Measurements from ENCODE around the gene CMTM7. TPM values are rescaled to one million over a fixed set of nuclear protein-coding genes. Genes with fewer than 3 reads are reported as not detected.
A peak's percentile ranks its signal among the peaks of the same experiment; 100 is the strongest.

CMTM7 gene
- total RNA-seq, 1 donor from 2014 or later, result 19.8 TPM

- DNase-seq (ENCODE audit: low read depth in 2 of 2), result no peak
Measured at GRCh38 chr3:32413845-32414521, 22.3 kb downstream of the CMTM7 start.

- DNase-seq (ENCODE audit: low read depth in 2 of 2), result peak in 1 of 2 donors; percentile 87
Measured at GRCh38 chr3:32414522-32415202, 23.0 kb downstream of the CMTM7 start.

GRCh38 chr3:32419742-32420125 is 28.1 kb downstream of the CMTM7 start:
- DNase-seq (ENCODE audit: low read depth in 2 of 2), result no peak

DNA sequence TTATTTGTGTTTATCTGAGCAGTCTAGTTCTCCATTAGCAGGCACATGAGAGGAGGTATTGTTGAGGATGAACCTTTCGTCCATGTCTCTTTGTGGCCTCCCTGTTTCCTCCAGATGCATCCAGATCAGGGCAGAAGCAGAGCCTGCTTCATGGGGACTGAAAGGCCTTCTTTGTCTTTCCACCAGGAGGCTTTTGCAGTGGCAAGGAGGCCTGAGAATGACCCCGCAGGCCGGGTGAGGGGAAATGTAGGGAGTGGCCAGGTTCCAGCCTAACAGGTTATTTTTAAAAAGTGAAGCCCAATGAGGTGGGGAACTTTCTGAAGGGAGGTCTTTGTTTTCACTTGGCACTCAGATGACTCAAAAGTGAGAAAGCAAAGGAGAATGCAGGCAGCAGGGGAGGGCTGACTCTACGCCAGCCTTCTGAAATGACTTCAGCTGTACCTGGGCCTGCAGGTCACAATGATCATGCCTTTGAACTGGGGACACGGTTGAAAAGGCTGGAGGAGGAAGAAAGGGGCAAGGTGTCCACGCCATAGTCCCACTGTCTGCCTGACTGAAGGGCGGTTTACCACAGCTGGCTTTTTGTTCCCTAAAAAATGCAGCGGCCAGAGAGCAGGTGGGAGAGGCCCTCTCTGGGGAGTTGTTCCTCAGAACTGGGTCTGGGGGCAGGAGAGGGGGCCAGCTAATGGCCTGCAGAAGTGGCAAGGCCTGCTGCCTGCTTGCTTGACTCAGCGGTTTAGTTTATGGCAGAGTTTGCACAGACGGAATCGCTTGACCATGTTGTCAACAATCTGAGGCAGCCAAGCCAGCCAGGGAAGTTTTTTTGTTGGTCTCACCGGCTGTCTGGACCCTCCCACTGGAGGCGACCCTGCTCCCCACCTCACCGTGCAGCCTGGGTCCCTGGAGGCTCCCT is 28.7 kb downstream of the CMTM7 start:
- DNase-seq (ENCODE audit: low read depth in 2 of 2), result peak in 1 of 2 donors; percentile 79

DNA sequence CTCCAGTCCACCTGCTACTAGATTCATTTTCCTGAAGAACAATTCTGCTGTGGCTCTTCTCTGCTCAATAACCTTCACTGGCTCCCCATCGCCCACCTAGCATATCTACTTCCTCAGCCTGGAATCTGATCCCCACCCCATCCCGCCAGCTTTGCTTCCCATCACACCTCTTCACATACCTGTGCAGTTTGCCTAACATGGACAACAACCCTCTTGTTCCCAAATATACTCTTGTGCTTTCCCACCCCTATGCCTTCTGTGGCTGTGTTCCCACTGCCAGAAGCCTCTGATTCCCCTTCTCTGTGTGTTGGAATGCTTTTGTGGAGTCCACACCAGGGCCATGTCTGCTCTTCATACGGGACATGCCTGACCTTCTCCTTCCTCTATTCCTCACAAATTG is 29.5 kb downstream of the CMTM7 start:
- DNase-seq (ENCODE audit: low read depth in 2 of 2), result no peak

DNA sequence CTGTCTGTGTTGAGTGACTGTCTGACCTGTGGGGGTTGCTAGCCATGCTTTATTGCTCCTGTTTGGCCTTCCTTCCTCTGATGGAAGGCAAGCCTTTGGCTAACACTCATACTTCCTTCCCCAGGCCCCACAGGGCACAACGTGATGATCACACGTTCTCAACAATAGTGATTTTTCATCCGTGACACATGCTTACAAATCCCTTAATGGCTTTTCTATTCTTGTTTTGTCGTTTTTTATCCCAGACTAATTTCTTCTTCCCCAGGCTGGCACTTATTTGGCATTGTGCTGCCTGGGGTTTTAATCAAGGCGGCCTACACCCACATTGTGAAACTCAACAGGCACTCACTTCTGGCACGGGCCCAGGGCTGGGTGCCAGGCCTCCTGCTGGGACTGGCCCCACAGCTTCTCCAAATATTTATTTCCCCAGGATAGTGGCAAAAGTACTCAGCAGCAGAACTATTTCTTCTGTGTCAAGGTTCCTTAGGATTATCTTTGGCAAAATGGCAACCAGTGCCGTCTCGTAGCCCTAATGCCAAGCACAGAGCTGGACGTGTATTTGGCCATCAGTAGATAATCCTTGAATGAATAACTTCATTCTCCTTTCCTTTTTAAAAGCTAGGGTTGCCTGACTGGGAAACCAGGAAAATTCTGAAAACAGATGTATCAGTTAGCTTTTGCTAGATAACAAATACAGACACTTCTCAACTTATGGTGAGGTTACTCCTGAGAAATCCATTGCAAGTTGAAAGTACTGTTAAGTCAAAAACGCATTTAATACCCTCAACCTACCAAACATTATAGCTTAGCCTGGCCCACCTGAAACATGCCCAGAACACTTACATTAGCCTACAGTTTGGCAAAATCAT is 30.6 kb downstream of the CMTM7 start:
- peak; percentile 89 to 97 for DNase-seq (ENCODE audit: low read depth in 2 of 2)

DNA sequence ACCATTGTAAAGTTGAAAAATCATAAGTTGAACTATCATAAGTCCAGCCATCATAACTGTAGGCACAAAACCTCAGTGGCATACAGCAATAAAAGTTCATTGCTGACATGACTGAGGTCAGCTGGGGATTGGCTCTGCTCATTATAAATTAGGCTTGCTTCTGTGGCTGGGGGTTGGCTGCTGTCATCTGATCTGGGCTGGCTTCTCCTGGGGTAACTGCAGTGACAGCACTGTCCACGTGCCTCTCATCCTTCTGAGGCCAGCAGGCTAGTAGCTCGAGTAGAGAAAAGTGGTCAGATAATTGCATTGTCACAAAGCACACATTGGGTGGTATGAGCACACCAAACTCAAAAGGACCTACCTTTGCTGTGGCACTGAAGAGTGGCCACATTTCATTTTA is 31.3 kb downstream of the CMTM7 start:
- no peak for DNase-seq (ENCODE audit: low read depth in 2 of 2)

DNA sequence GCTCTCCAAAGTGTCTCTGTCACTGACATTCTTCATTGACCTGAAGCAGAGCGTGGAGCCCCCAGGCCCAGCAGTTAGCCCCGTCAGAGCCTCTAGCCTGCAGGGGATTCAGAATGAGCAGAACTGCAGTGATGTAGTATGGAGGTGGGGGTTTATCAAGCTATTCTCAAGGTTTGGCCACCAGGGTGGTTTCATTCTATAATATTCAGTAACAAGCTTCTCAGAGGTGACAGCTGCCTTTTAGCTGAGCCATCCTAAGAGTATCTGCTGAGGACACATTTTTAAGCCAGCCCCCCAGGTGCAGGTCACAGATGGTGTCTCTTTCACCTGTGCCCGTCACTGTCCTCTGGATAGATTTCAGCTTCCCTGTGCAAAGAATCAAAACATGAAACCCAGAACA is 31.9 kb downstream of the CMTM7 start:
- DNase-seq (ENCODE audit: low read depth in 2 of 2), result no peak

DNA sequence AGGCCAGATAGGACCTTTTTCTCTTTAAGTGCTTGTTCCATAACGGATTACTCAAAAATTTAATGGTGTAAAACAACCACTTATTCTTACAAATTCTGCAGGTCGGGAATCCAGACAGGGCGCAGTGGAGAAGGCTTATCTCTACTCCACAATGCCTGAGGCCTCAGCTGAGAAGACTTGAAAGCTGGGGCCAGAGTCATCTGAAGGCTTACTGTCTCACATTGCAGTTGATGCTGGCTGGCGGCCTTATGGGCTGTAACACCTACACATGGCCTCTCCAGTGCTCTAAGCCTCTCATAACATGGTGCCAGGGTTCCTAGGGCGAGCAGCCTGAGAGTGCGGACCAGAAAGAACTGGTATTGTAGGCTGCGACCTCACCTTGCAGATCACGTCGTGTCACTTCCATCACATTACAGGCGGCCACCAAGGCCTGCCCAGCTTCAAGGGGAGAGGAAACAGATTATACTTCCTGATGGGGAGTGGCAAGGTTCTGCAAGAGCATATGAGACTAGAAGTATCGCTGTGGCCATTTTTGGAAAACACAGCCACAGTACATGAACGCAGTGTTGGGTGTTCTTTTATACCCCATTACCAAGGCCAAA is 32.4 kb downstream of the CMTM7 start:
- DNase-seq (ENCODE audit: low read depth in 2 of 2), result no peak

- DNase-seq (ENCODE audit: low read depth in 2 of 2), result peak in 1 of 2 donors; percentile 52
Measured at GRCh38 chr3:32424581-32425250, 33.1 kb downstream of the CMTM7 start.

DNA sequence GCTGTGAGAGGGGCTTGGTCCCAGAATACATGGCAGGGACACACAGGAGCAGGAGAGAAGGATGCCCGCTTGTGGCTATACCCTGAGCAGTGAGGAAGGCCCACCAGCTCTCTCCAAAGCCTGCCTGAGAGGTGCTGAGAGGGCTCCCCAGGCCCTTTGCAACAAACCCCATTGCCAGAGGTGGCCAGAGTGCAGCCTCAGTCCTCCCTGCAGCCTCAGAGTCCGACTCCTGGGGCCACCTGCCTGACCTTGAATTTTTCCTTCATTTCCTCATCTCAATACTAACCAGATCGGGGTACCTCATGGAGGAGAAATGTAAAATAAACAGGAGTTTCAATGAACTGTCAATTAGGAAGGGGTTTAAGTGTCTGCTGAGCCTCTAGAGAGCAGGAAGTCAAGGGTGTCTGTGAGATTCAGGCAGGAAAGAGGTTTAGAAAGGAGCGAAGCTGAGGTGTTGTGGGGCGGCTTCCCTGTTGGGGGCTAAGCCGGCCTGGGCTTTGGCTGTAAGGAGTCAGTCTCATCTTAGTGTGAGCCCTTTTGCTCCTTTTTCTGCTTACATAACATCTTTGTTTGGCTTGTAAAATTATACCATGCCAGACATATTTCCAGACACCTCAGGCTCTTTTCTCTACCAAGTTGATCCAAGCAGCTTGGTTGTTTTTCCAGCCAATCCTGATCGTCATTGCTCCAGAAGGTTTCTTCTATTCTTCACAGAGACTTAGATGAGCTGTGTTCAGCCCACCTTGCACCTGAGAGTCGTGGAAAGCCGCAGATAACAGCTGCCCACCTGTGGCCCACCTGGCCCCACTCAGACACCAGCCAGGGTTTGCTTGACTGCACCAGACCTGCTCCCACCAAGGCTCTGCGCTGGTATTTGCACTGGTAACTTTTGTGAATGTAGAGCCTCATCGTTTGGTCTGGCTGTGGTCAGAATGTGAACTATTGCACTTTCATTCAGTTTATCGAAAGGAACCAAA is 36.7 kb downstream of the CMTM7 start:
- no peak for DNase-seq (ENCODE audit: low read depth in 2 of 2)

GRCh38 chr3:32430900-32431299 is 39.2 kb downstream of the CMTM7 start:
- no peak for DNase-seq (ENCODE audit: low read depth in 2 of 2)

DNA sequence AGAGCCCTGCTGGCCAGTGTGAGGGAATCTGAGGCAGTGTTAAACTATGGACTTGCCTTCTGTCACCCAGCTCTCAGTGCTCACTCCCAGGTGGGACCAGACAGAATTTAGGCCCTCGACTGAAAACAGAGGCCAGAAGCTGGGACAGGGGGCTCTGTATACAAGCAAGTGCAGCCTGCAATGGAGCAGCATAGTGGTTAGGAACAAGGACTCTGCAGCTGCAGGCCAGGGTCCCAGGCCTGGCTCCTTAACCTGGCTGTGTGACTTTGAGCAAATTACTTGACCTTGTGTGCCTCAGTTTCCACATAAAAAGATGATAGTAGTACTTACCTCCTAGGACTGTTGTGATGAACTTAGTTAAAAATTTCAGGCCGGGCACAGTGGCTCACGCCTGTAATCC is 39.8 kb downstream of the CMTM7 start:
- no peak for DNase-seq (ENCODE audit: low read depth in 2 of 2)

- no peak for DNase-seq (ENCODE audit: low read depth in 2 of 2)
Measured at GRCh38 chr3:32432045-32432710, 40.5 kb downstream of the CMTM7 start.

GRCh38 chr3:32432711-32433530 is 41.3 kb downstream of the CMTM7 start:
- no peak for DNase-seq (ENCODE audit: low read depth in 2 of 2)

DNA sequence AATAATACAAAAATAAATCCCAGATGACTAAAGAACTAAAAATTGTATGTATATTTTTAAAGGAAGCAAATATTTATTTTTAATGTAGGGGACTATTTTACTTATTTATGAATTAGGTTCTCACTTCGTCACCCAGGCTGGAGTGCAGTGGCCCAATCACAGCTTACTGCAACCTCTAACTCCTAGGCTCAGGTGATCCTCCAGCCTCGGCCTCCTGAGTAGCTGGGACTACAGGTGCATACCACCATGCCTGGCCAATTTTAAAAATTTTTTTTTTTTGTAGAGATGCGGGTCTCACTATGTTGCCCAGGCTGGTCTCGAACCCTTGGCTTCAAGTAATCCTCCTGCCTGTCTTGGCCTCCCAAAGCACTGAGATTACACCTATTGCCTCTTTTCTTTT is 42.6 kb downstream of the CMTM7 start:
- DNase-seq (ENCODE audit: low read depth in 2 of 2), result no peak

DNA sequence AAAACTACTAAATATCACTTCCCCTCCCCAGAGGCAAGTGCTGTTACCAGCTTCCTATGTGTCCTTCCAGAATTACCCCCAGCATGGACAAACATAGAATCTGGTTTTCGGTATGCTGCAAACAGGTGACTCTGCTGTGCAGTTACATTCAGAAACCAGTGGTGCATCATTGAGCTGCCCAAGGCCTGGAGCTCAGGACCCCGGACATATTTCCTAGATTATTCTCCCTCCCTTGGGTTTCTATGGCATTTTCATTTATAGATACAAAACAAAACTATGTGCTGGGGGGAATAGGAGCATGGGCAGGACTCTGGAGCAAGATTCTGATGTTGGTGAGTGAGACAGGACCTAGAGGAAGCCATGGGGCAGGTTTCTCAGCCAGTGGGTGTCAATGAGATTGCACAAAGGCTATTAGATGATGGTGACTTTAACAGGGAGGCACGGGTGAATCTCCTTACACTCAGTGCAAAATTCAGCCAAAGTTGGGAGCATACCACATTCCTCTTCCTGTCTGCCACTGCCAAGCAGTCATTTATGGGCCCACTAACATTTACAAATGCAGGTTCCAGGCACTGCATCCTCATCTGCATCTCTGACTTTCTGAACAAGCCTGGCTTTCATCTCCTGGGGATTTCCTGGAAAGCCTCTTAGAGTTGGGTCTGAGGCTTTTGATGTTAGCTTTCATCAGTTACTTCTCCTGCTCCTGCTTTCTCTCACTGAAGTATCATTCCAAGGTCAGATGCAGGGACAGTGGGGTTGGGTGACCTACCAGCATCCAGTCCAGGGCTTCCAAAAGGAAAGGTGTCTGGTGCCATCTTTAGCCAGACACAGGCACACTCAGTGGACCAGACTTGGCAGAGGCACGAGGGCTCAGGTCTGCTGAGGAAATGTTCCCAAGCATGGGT is 44.5 kb downstream of the CMTM7 start:
- no peak for DNase-seq (ENCODE audit: low read depth in 2 of 2)
